GM19468 (cell line): ENCODE measurements around the gene OR2A14.
"Not testable (repeated sequence)": the region's sequence is repeated elsewhere in the genome, so short reads cannot be mapped to it uniquely, and the experiment has no call there.

Source experiments
- ATAC-seq: cut with Tn5 transposase; IDR thresholded peaks from one replicate; pipeline ENCODE4 v1.9.1; 2021; ENCODE audit warnings: mild to moderate bottlenecking, moderate library complexity, moderate number of reproducible peaks; ENCODE audit not compliant: unreplicated experiment; ENCODE audit errors: extremely low read depth

OR2A14 gene

DNA sequence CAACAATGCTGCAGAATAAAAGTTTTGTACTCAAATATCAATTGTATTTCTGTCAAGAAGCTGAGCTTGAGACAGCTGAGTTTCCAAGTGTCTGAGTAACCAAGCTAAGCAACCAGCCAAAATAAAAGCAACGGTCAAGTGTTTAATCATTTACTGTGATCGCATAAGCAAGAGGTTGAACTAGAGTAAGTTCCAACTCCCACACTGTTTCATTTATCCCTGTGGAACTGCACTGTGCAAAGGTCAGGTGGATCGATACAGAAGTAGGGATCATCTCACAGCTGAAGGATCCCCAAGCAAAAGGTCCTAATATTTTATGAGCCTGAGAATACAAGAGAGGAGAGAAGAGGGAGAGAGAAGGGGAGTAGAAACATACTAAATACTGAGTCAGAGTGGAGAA is 21.4 kb downstream of the OR2A14 start:
- ATAC-seq: no peak

- no peak for ATAC-seq
Observed at GRCh38 chr7:144148224-144148827, 25.4 kb downstream of the OR2A14 start.

- ATAC-seq: no peak
Observed at GRCh38 chr7:144158861-144159260, 35.9 kb downstream of the OR2A14 start.

- no peak for ATAC-seq
Observed at GRCh38 chr7:144164784-144165183, 41.8 kb downstream of the OR2A14 start.

DNA sequence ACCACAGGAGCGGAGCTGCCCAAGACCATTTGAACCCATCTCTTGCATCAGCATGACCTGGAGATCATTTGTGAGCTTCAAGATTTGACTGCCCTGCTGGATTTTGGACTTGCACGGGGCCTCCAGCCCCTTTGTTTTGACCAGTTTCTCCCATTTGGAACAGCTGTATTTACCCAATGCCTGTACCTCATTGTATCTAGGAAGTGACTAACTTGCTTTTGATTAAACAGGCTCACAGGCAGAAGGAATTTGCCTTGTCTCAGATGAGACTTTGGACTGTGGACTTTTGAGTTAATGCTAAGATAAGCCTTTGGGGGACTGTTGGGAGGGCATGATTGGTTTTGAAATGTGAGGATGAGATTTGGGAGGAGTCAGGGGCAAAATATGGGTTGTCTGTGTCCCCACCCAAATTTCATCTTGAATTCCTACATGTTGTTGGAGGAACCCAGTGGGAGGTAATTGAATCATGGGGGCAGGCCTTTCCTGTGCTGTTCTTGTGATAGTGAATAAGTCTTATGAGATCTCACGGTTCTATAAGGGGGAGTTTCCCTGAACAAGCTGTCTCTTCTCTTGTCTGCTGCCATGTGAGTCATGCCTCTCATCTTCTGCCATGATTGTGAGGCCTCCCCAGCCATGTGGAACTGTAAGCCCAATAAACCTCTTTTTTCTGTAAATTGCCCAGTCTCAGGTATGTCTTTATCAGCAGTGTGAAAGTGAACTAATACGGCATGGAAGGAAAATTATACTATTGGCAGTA is 48.8 kb downstream of the OR2A14 start:
- not testable (repeated sequence) for ATAC-seq

- no peak for ATAC-seq
Observed at GRCh38 chr7:144174613-144175012, 51.6 kb downstream of the OR2A14 start.

- ATAC-seq: peak; percentile 97
Observed at GRCh38 chr7:144178380-144179164, 55.6 kb downstream of the OR2A14 start.

- ATAC-seq: not testable (repeated sequence)
Observed at GRCh38 chr7:144179165-144179479, 56.1 kb downstream of the OR2A14 start.
